Anterior cingulate cortex (tissue), 58 donors: ENCODE data around the gene ZNF524.
A peak's percentile ranks its signal among the peaks of the same experiment; 100 is the strongest.

Experiments
- DNase-seq, 58 donors: peaks; one replicate each; lab custom pipeline; 2025; lab: John Stamatoyannopoulos, UW

The ZNF524 gene

GRCh38 chr19:55640577-55641425 lies 40.7 kb downstream of the ZNF524 start, which contains the start of gene ZNF580:
ZNF580 (plus strand) TSS chr19:55641002; CDS start chr19:55642509, 1,507 bp downstream.
- peak in 50 of 58 donors; percentile 27 to 86 (median 67) for DNase-seq

- DNase-seq: peak in 3 of 58 donors; percentile 32 to 59 (median 44)
These were observed 41.5 kb downstream of the ZNF524 start for GRCh38 chr19:55641426-55642152.

DNA sequence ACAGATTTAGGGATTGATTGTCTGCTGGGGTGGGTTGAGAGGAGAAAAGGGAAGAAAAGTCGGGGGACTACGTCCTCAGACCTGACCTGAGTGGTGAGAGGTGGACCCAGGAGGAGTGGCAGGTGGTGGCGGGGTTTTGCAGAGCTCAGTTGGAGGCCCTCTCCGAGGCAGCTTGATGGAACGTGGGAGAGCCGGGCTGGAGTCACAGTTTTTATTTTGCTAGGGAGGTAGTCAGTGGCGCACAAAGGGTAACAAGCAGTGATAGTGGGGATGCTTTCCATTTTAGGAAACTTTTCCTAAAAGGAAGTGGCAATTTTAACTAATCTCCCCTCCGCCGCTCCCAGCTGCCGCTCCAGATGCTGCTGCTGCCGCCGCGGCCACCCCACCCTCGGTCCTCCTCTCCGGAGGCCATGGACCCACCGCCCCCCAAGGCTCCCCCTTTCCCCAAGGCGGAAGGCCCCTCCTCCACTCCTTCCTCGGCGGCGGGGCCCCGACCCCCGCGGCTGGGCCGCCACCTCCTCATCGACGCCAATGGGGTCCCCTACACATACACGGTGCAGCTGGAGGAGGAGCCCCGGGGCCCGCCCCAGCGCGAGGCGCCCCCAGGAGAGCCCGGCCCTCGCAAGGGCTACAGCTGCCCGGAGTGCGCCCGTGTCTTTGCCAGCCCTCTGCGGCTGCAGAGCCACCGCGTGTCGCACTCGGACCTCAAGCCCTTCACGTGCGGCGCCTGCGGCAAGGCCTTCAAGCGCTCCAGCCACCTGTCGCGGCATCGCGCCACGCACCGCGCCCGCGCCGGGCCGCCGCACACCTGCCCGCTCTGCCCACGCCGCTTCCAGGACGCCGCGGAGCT lies 42.3 kb downstream of the ZNF524 start:
- DNase-seq: peak in 5 of 58 donors; percentile 7 to 37 (median 13)

- peak in 55 of 58 donors; percentile 16 to 79 (median 58) for DNase-seq
These were observed 43.2 kb downstream of the ZNF524 start, which contains the start of gene ZNF581 for GRCh38 chr19:55643003-55643886. ZNF581 (plus strand) TSS chr19:55643649; CDS start chr19:55644572, 923 bp downstream.

- DNase-seq: peak in 1 of 58 donors; percentile 55
These were observed 43.7 kb downstream of the ZNF524 start for GRCh38 chr19:55643887-55644176.

GRCh38 chr19:55644191-55644833 lies 44.2 kb downstream of the ZNF524 start:
- no peak for DNase-seq

DNA sequence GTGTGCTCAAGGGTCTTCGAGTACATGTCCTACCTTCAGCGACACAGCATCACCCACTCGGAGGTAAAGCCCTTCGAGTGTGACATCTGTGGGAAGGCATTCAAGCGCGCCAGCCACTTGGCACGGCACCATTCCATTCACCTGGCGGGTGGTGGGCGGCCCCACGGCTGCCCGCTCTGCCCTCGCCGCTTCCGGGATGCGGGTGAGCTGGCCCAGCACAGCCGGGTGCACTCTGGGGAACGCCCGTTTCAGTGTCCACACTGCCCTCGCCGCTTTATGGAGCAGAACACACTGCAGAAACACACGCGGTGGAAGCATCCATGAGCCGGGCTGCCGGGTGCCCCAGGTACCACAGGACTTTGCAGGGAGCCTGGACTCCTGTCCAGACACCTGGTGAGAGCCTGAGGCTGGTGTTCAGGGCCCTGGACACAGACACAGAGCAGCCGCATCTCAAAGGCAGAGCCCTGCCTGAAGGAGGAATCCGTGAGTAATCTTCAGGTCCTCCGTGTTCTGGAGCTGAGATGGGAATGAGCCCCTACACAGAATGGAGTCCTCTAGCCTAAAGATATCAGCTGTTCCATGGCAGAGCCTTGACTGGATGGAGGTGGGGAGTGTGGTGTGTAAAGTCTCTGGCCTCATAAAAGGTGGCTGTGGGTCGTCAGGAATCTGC lies 44.9 kb downstream of the ZNF524 start:
- no peak for DNase-seq

GRCh38 chr19:55645512-55645881 lies 45.4 kb downstream of the ZNF524 start:
- DNase-seq: no peak

GRCh38 chr19:55646889-55647731 lies 47.0 kb downstream of the ZNF524 start:
- peak in 1 of 58 donors; percentile 15 for DNase-seq

GRCh38 chr19:55647732-55648584 lies 47.9 kb downstream of the ZNF524 start, which contains the start of gene CCDC106:
CCDC106 (plus strand) TSS chr19:55648212; CDS start chr19:55649047, 835 bp downstream.
- peak in 56 of 58 donors; percentile 47 to 89 (median 72) for DNase-seq

- DNase-seq: peak in 1 of 58 donors; percentile 41
These were observed 48.6 kb downstream of the ZNF524 start for GRCh38 chr19:55648585-55649267.

GRCh38 chr19:55649268-55650125 lies 49.4 kb downstream of the ZNF524 start:
- DNase-seq: no peak

DNA sequence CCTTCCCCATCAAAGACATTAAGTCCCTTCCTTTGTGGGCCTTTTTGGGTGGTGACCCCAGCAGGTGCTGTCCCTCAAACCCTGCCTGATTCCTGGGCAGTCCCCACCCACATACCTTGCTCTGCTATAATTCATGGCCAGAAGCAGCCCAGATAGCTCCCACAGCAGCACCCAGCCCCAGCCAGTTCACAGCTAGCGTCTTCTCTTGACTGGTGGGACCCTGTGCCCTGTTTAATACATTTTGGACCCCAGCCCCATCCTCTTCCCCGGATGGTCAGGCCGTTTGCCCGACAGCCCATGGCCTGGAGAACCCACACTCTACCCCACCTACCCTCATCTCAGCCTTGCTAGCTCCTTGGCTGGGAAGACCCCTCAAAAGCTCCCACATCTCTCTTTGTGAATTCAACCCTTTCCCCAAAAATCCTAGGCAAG lies 50.1 kb downstream of the ZNF524 start:
- DNase-seq: no peak

- no peak for DNase-seq
These were observed 50.6 kb downstream of the ZNF524 start for GRCh38 chr19:55650602-55651230.
